Measurements from ENCODE around the gene SUSD5. TPM values are rescaled to one million over a fixed set of nuclear protein-coding genes. Genes with fewer than 3 reads are reported as not detected.
A peak's percentile ranks its signal among the peaks of the same experiment; 100 is the strongest.

SUSD5 gene
- total RNA-seq = 1 to 10 TPM; 1.1 to 4.4 (median 1.9) TPM

DNA sequence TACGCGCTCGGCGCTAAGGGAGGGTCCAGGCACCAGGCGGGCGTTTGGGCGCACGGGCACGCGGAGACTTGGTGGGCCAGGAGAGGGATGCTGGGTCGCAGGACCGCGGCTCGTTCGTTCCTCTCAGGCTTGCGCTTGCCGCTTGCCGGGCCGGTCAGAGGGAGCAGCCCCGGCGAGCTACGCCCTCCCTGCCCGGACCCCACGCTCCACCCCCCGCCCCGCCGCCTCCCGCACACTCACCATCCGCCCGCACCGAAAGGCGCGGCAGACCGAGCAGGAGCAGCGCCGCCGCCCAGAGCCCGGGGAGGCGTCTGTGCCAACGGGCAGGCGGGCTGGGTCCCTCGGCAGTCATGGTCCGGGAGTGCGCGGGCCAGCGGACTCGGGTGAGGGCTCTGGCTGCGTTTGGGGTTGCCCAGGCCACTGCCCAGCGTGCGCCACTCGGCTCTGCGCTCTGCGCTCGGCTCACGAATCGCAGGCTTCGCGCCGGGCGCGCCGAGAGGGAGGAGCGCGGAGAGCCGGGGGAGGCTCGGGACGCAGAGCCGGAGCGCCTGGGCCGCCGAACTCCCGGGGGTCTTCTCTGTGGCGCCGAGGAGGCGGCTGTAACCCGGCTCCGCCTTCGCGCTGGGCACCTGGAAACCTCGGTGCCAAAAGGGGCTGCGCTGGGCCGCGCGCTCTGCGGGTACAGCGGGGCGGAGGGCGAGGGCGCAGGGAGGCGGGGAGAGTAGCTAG lies at the start of gene SUSD5:
TSS of gene SUSD5 (minus strand) at position 365 of the 729 bp plus-strand sequence. CDS start at position 352, 13 bp downstream.
- no peak for DNase-seq (ENCODE audit: low spot score in 2 of 2)
- intact Hi-C loops (cut with DNase I; ENCODE audit: low total_unique reads) = loop anchor here (10.0 kb wide), 1 partner anchor 1724 kb away; no protein-coding TSS in a partner anchor
- WGBS, 2 donors = 1% methylated on average over 47 to 65 of the region's 90 CpGs
- H3K4me3 ChIP-seq (ENCODE audit: low read depth, poor library complexity, severe bottlenecking) = peak within 1 kb of the TSS; percentile 19
- no peak for TF ChIP-seq POLR2A (IDR thresholded peaks at IDR 0.05)
- TF ChIP-seq, protein P1, sequence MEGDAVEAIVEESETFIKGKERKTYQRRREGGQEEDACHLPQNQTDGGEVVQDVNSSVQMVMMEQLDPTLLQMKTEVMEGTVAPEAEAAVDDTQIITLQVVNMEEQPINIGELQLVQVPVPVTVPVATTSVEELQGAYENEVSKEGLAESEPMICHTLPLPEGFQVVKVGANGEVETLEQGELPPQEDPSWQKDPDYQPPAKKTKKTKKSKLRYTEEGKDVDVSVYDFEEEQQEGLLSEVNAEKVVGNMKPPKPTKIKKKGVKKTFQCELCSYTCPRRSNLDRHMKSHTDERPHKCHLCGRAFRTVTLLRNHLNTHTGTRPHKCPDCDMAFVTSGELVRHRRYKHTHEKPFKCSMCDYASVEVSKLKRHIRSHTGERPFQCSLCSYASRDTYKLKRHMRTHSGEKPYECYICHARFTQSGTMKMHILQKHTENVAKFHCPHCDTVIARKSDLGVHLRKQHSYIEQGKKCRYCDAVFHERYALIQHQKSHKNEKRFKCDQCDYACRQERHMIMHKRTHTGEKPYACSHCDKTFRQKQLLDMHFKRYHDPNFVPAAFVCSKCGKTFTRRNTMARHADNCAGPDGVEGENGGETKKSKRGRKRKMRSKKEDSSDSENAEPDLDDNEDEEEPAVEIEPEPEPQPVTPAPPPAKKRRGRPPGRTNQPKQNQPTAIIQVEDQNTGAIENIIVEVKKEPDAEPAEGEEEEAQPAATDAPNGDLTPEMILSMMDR (IDR thresholded peaks at IDR 0.05) = no peak

GRCh38 chr3:33260104-33260503 lies 41.5 kb upstream of the SUSD5 start:
- intact Hi-C loops (cut with DNase I; ENCODE audit: low total_unique reads) = loop anchor here (5.0 kb wide), 1 partner anchor 1477 kb away; no protein-coding TSS in a partner anchor
- WGBS, 2 donors = 88 to 93% methylated on average over 5 of the region's 5 CpGs
- no peak overlapping the region for H3K4me3 ChIP-seq (ENCODE audit: low read depth, poor library complexity, severe bottlenecking)
- TF ChIP-seq POLR2A (IDR thresholded peaks at IDR 0.05) = no peak
- TF ChIP-seq, protein P1 (IDR thresholded peaks at IDR 0.05) = no peak
- no peak for DNase-seq (ENCODE audit: low spot score in 2 of 2)

- TF ChIP-seq POLR2A (IDR thresholded peaks at IDR 0.05) = no peak
- TF ChIP-seq, protein P1 (IDR thresholded peaks at IDR 0.05) = no peak
- WGBS, 2 donors = 69 to 81% methylated on average over 2 of the region's 2 CpGs
- intact Hi-C loops (cut with DNase I; ENCODE audit: low total_unique reads) = no loop called here
- DNase-seq (ENCODE audit: low spot score in 2 of 2) = no peak
- no peak overlapping the region for H3K4me3 ChIP-seq (ENCODE audit: low read depth, poor library complexity, severe bottlenecking)
These were observed 37.6 kb upstream of the SUSD5 start for GRCh38 chr3:33256249-33256648.

DNA sequence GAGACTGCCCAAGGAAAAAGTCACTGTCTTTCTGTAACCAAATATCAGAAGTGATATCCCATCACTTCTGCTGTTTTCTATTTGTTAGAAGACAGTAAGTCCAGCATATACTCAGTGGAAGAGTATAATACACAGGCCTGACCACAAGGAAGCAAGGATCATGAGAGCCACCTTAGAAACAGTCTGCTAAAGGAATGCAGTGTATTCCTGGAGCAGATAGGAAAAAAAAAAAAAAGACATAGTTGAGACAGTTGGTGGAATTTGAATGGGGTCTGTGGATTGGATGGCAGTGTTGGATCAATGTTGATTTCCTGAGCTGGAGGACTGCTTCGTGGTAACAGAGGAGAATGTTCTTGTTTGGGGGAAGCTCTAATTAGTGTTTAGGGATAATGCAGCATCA lies 32.1 kb upstream of the SUSD5 start:
- no peak for DNase-seq (ENCODE audit: low spot score in 2 of 2)
- H3K4me3 ChIP-seq (ENCODE audit: low read depth, poor library complexity, severe bottlenecking) = no peak overlapping the region
- WGBS, 2 donors = 47 to 53% methylated on average over 1 of the region's 1 CpG
- intact Hi-C loops (cut with DNase I; ENCODE audit: low total_unique reads) = no loop called here
- TF ChIP-seq POLR2A (IDR thresholded peaks at IDR 0.05) = no peak
- TF ChIP-seq, protein P1 (IDR thresholded peaks at IDR 0.05) = no peak

DNA sequence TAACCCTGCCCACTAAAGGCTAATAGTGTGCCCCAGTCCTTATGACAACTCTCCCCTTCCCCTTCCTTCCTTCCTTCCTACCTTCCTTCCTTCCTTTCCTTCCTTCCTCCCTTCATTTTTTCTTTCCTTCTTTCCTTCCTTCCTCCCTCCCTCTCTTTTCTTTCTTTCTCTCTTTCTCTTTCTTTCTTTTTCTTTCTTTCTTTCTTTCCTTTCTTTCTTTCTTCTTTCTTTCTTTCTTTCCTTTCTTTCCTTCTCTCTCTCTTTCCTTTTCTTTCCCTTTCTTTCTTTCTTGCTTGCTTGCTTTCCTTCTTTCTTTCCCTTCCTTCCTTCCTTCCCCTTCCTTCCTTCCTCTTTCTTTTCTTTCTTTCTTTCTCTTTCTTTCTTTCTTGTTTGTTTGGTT lies 28.2 kb upstream of the SUSD5 start:
- TF ChIP-seq, protein P1 (IDR thresholded peaks at IDR 0.05) = no peak
- TF ChIP-seq POLR2A (IDR thresholded peaks at IDR 0.05) = no peak
- no peak for DNase-seq (ENCODE audit: low spot score in 2 of 2)
- no peak overlapping the region for H3K4me3 ChIP-seq (ENCODE audit: low read depth, poor library complexity, severe bottlenecking)
- intact Hi-C loops (cut with DNase I; ENCODE audit: low total_unique reads) = no loop called here
